ES-I3 (cell line): Measurements from ENCODE around the gene P2RX1.
A peak's percentile ranks its signal among the peaks of the same experiment; 100 is the strongest.

ENCODE experiments used
- H3K36me3 ChIP-seq: 2 replicates; pipeline ENCODE4 v1.6.1; 2013; ENCODE audit warnings: mild to moderate bottlenecking, low read length, control low read depth, moderate library complexity; ENCODE audit not compliant: insufficient read depth
- H3K4me1 ChIP-seq: 2 replicates; pipeline ENCODE4 v1.6.1; 2013; ENCODE audit warnings: mild to moderate bottlenecking, control low read depth, low read length; ENCODE audit not compliant: insufficient read depth
- H3K9ac ChIP-seq: 2 replicates; pipeline ENCODE4 v1.6.1; 2013; ENCODE audit warnings: low read depth, mild to moderate bottlenecking, low read length, moderate library complexity
- H3K9me3 ChIP-seq: 2 replicates; pipeline ENCODE4 v1.6.1; 2013; ENCODE audit warnings: mild to moderate bottlenecking, low read length, moderate library complexity; ENCODE audit not compliant: control insufficient read depth, insufficient read depth

Gene P2RX1

GRCh38 chr17:3915995-3916696, at the start of gene P2RX1:
Gene P2RX1 (minus strand): TSS chr17:3916465. CDS start chr17:3916225, 240 bp downstream.
- no peaks in the 10 kb centered on the region for H3K4me1 ChIP-seq
- no peaks in the 10 kb centered on the region for H3K9me3 ChIP-seq
- no peak within 1 kb of the TSS for H3K9ac ChIP-seq
- H3K36me3 ChIP-seq, result no peaks in the 10 kb centered on the region

GRCh38 chr17:3965118-3965800, 49.0 kb upstream of the P2RX1 start:
- peak overlapping the region; percentile 67 for H3K9ac ChIP-seq
- no peaks in the 10 kb centered on the region for H3K9me3 ChIP-seq
- no peaks in the 10 kb centered on the region for H3K36me3 ChIP-seq
- peaks cover 13% of the 10 kb centered on the region for H3K4me1 ChIP-seq

- H3K9ac ChIP-seq, result peak within 1 kb of the TSS; percentile 67
- H3K9me3 ChIP-seq, result no peaks in the 10 kb centered on the region
- H3K4me1 ChIP-seq, result peaks cover 21% of the 10 kb centered on the region
- H3K36me3 ChIP-seq, result no peaks in the 10 kb centered on the region
Observed at GRCh38 chr17:3964203-3965117, 48.2 kb upstream of the P2RX1 start, which contains the start of gene ATP2A3. Gene ATP2A3 (minus strand): TSS chr17:3964437. CDS start chr17:3964291, 146 bp downstream.

- Histone ChIP-seq H3K9me3 (no peaks in the 10 kb centered on the region), H3K36me3 (no peaks in the 10 kb centered on the region), H3K4me1 (peaks cover 27% of the 10 kb centered on the region), H3K9ac (peak overlapping the region; percentile 67)
Observed at GRCh38 chr17:3963237-3964201, 47.3 kb upstream of the P2RX1 start.

- H3K9ac ChIP-seq, result no peak overlapping the region
- no peaks in the 10 kb centered on the region for H3K9me3 ChIP-seq
- H3K36me3 ChIP-seq, result no peaks in the 10 kb centered on the region
- H3K4me1 ChIP-seq, result peaks cover 27% of the 10 kb centered on the region
Observed at GRCh38 chr17:3962965-3963236, 46.6 kb upstream of the P2RX1 start.

GRCh38 chr17:3962217-3962964, 46.1 kb upstream of the P2RX1 start:
- H3K9ac ChIP-seq, result no peak overlapping the region

GRCh38 chr17:3961564-3962047, 45.3 kb upstream of the P2RX1 start:
- peaks cover 32% of the 10 kb centered on the region for H3K4me1 ChIP-seq
- no peaks in the 10 kb centered on the region for H3K9me3 ChIP-seq
- H3K9ac ChIP-seq, result no peak overlapping the region
- H3K36me3 ChIP-seq, result no peaks in the 10 kb centered on the region

More at GRCh38 chr17:3962217-3962964, 46.1 kb upstream of the P2RX1 start:
- H3K9me3 ChIP-seq, result no peaks in the 10 kb centered on the region
- H3K36me3 ChIP-seq, result no peaks in the 10 kb centered on the region
- H3K4me1 ChIP-seq, result peaks cover 27% of the 10 kb centered on the region

- H3K4me1 ChIP-seq, result peaks cover 39% of the 10 kb centered on the region
- no peaks in the 10 kb centered on the region for H3K36me3 ChIP-seq
- no peak overlapping the region for H3K9ac ChIP-seq
- H3K9me3 ChIP-seq, result no peaks in the 10 kb centered on the region
Observed at GRCh38 chr17:3960764-3961163, 44.5 kb upstream of the P2RX1 start.

- H3K36me3 ChIP-seq, result no peaks in the 10 kb centered on the region
Observed at GRCh38 chr17:3959921-3960601, 43.8 kb upstream of the P2RX1 start.

GRCh38 chr17:3959295-3959899, 43.1 kb upstream of the P2RX1 start:
- Histone ChIP-seq H3K9ac (no peak overlapping the region), H3K4me1 (peaks cover 46% of the 10 kb centered on the region), H3K36me3 (no peaks in the 10 kb centered on the region), H3K9me3 (no peaks in the 10 kb centered on the region)

More at GRCh38 chr17:3959921-3960601, 43.8 kb upstream of the P2RX1 start:
- H3K9ac ChIP-seq, result no peak overlapping the region
- peaks cover 45% of the 10 kb centered on the region for H3K4me1 ChIP-seq
- no peaks in the 10 kb centered on the region for H3K9me3 ChIP-seq

- H3K36me3 ChIP-seq, result no peaks in the 10 kb centered on the region
- H3K9me3 ChIP-seq, result no peaks in the 10 kb centered on the region
- H3K9ac ChIP-seq, result no peak overlapping the region
- H3K4me1 ChIP-seq, result peaks cover 41% of the 10 kb centered on the region
Observed at GRCh38 chr17:3957735-3958599, 41.7 kb upstream of the P2RX1 start.
